HG02884 (cell line): ENCODE results near the gene CKAP5.
"Not testable (repeated sequence)": the region's sequence is repeated elsewhere in the genome, so short reads cannot be mapped to it uniquely, and the experiment has no call there.

ENCODE experiments used
- ATAC-seq: cut with Tn5 transposase; IDR thresholded peaks from one replicate; pipeline ENCODE4 v1.9.1; 2021; ENCODE audit warnings: mild to moderate bottlenecking, moderate library complexity; ENCODE audit not compliant: unreplicated experiment

Gene CKAP5

GRCh38 chr11:46855863-46856262, 9.8 kb upstream of the CKAP5 start:
- no peak for ATAC-seq

- no peak for ATAC-seq
Observed at GRCh38 chr11:46855167-46855566, 9.1 kb upstream of the CKAP5 start.

- ATAC-seq: no peak
Observed at GRCh38 chr11:46850829-46851380, 4.8 kb upstream of the CKAP5 start.

- ATAC-seq: no peak
Observed at GRCh38 chr11:46849631-46850030, 3.6 kb upstream of the CKAP5 start.

GRCh38 chr11:46846510-46846830, 390 bp upstream of the CKAP5 start:
- peak; percentile 16 for ATAC-seq

- ATAC-seq: no peak
Observed at GRCh38 chr11:46845440-46845739, 690 bp downstream of the CKAP5 start.

- no peak for ATAC-seq
Observed at GRCh38 chr11:46840116-46840515, 6.0 kb downstream of the CKAP5 start.

- no peak for ATAC-seq
Observed at GRCh38 chr11:46838501-46838900, 7.6 kb downstream of the CKAP5 start.

GRCh38 chr11:46837860-46838259, 8.2 kb downstream of the CKAP5 start:
- ATAC-seq: no peak

GRCh38 chr11:46836870-46837269, 9.2 kb downstream of the CKAP5 start:
- no peak for ATAC-seq

GRCh38 chr11:46836431-46836830, 9.6 kb downstream of the CKAP5 start:
- no peak for ATAC-seq

GRCh38 chr11:46835897-46836296, 10.2 kb downstream of the CKAP5 start:
- no peak for ATAC-seq

GRCh38 chr11:46834821-46835220, 11.3 kb downstream of the CKAP5 start:
- ATAC-seq: no peak

GRCh38 chr11:46832511-46833214, 13.4 kb downstream of the CKAP5 start:
- ATAC-seq: no peak

- no peak for ATAC-seq
Observed at GRCh38 chr11:46827995-46828394, 18.1 kb downstream of the CKAP5 start.

- peak; percentile 98 for ATAC-seq
Observed at GRCh38 chr11:46826310-46827044, 19.6 kb downstream of the CKAP5 start.

- ATAC-seq: no peak
Observed at GRCh38 chr11:46808799-46809431, 37.2 kb downstream of the CKAP5 start.

- no peak for ATAC-seq
Observed at GRCh38 chr11:46801694-46802470, 44.2 kb downstream of the CKAP5 start.

GRCh38 chr11:46800177-46800576, 45.9 kb downstream of the CKAP5 start:
- no peak for ATAC-seq

- not testable (repeated sequence) for ATAC-seq
Observed at GRCh38 chr11:46799725-46800124, 46.4 kb downstream of the CKAP5 start.

GRCh38 chr11:46778416-46778815, 67.7 kb downstream of the CKAP5 start:
- ATAC-seq: no peak
